Putamen (tissue), 1 donor: Measurements from ENCODE around the gene PALLD.

Experiments
- DNase-seq: peaks from one replicate; pipeline ENCODE4 v3.0.0-alpha.2; 2016; ENCODE audit warnings: low spot score

PALLD gene

DNA sequence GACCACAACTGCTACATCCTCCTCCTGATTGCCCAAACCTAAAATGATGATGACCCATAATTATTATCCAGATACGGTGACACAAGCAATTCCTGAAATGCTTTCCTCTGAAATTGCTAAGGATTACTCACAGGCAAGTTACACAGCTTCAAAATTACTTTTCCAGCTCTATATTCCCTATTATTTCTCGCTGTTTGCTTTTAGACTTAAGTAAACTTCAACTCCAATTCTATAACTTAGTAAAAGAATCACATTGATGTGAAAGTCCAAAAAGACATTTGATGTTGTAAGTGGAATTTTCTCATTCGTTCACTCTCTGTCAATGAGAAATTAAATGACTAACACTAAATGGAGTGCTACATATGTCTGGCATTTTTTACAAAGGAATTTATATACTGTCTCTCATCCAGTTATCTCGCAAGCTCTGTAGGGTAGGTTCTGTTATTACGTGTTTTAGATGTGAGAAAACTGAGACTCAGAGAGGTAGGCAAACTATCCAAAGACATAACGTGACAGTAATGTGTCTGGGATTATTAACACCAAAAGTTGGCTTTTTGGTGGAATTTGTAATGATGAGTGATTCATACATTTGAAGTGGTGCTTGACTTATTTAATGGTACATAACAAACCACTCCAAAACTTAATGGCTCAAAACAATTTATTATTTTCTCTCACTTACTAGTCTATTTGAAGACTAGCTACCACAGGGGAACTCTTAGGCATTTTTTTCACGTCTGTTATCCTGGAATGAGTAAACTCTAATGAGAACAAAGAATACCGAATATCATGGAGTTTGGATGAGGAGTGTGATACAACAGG is 31.5 kb downstream of the PALLD start:
- no peak for DNase-seq

DNA sequence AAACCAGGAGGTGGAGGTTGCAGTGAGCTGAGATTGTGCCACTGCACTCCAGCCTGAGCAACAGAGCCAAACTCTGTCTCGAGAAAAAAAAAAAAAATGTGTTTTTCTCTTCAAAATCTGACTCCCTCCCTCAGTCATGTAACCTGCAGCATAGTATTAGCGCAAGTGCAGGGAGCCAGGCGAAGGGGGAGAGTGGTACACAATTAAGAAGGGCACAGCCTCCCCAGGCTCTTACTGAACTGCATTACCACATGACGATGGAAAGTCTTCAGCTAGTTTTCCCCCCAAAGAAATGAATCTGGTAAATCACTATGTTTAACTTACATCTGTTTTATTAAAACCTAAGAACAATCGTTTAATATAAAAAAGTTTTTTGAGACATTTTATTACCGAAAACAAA is 32.4 kb downstream of the PALLD start:
- DNase-seq: no peak

DNA sequence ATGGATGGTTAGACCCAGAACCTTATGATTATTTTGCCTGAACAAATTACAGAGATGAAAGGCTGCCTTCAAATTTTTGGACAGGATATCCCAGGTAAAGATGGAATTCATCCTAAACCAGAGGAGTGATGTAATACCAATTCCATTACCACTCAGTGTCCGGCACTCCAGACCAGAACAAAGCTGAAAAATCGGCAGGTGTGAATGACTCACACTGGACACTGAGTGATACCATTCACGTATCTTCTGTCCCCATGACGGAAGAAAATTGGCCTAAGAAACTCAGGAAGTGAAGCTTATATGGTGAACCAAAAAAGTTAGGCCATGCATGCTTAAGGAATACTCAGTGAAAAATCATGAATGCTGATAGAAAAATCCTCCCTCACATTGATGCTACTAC is 34.5 kb downstream of the PALLD start:
- DNase-seq: no peak

DNA sequence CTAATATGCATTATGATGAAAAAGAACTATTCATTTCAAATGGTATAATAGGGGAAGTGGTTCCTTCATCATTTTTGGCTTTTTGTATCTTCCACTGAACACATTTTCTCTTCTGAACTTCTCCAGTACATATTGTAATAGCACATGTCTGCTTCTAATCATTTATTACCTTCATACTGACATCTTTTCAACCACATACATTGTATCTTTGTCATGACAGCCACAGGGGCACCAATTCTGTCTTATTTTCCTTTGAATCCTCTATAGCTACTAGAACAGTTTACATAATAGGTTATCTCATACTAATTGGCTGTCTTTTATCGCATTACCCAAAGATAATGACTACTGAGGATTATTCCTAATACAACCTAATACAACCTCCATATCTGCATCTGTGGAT is 37.7 kb downstream of the PALLD start:
- no peak for DNase-seq

DNA sequence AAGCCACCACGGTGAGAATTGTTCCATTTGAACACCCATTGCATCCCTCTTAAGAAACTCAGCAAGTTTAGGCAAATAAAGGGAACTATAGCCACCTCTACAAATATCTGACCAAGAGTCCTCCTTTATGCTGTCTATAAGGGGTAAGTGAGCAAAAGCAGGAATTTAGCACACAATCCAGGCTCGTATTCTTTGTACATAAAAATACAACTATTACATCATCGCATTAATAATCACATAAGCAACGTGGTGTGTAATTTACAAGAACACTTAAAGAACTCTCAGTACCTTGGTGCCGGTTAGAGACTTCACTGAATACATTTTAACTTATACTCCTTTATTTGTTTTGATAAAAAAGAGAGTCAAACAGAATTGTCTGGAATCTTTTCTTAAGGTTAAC is 38.8 kb downstream of the PALLD start:
- DNase-seq: no peak

DNA sequence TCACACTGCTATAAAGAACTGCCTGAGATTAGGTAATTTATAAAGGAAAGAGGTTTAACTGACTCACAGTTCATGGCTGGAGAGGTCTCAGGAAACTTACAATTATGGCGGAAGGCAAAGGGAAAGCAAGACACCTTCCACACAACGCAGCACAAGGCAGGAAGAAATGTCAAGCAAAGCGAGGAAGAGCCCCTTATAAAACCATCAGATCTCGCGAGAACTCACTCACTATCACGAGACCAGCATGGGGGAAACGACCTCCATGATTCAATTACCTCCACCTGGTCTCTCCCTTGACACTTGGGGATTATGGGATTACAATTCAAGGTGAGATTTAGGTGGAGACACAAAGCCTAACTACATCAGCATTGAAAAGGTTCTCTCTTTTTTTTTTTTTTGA is 39.6 kb downstream of the PALLD start:
- DNase-seq: no peak

DNA sequence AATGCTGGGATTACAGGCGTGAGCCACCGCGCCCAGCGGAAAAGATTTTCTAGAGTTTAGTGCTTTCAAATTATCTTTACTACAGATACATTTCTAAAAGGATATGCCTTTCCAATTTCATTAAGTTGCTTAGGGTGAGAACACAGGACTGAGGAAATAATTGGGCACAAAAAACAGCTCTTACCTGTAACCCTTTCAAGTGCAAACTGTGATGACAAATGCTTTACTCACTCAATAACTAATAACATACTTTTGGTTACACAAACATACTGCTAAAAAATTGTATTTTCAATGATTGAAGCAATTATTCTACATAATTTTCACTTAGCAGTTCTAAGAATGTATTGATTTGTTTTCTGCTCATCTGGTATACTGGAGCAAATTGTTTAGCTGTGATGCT is 40.2 kb downstream of the PALLD start:
- no peak for DNase-seq

DNA sequence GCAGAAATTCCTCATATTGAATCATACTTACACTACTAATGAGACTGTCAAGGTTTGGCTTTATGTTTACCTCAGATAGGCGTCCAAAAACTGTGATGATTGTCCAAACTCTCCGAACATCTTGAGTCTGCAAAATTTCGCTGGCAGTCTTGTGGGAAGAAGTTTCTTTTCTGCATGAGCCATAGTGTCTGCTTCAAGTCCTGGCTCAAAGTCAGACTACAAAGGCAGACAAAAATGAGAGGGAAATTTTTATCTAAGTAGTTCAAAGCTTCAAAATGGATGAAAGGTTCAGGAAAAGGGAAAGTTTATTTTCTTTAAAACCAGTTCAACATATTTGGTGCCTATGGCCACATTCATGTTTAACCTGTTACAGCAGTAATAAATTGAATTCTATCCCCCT is 40.7 kb downstream of the PALLD start:
- DNase-seq: no peak

DNA sequence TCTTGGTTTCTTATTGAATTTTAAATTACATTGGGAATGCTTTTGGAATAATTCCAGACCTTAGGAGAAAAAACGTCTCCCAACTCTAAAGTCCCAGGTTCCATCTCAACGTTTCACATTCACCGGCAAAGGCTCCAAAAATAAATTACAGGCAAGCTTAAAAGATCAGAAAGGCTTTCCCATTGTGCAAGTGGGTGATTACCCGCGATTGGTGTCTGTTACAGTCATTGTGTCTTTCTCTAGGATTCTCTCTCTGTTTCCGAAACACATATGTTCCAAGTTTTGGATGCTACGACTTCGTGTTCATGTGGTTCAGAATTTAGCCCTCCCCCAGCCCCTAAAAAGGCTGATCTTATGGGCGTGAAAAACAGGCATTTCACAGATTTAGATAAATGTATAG is 41.8 kb downstream of the PALLD start:
- no peak for DNase-seq

DNA sequence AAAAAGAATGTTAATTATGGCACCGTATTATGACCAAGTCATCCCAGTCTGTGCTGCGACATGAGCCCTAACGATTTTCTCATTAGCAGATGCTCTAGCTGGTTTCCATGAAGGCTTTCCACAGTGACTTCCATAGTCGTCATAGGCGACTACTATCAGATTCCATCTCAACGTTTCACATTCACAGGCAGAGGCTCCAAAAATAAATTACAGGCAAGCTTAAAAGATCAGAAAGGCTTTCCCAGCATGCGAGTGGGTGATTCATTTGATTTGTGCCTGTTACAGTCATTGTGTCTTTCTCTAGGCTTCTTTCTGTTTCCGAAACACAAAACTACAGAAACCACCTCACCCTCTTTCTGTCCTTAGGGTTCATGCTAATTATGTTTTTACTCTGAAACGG is 43.2 kb downstream of the PALLD start:
- no peak for DNase-seq

DNA sequence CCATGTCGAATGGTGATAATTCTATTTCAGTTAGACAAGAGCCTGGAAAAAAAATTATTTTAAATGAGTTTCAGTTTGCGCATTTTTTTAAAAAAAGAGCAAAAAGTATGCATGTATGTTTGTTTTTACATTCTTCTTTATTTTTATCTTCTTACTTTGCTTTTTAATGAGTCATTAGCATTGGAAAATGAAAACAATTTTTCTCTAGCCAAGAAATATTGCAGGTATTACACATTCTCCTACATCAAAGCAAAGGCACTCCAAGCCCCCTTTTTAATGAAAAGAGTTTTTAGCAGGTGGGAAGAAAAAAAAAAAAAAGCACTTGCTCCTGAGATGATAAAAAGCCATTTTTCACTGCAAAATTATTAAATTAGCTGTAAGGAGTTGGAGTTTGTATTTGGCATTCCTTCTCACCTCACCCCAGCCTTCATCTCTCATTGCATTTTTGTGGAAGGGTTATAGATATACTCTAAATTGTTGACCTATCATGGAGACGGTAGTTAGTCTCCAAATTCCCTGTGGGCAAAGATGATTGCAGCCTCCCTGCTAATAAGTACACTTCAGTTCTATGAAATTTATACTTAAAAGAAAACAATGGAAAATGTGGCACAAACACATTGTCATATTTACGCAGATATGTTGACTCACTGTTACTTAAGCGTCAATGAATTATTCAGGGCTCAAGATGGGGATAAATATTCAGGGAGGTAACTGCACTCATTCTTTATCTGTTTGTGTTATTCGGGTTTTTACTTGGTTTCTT is 43.8 kb downstream of the PALLD start:
- DNase-seq: no peak

DNA sequence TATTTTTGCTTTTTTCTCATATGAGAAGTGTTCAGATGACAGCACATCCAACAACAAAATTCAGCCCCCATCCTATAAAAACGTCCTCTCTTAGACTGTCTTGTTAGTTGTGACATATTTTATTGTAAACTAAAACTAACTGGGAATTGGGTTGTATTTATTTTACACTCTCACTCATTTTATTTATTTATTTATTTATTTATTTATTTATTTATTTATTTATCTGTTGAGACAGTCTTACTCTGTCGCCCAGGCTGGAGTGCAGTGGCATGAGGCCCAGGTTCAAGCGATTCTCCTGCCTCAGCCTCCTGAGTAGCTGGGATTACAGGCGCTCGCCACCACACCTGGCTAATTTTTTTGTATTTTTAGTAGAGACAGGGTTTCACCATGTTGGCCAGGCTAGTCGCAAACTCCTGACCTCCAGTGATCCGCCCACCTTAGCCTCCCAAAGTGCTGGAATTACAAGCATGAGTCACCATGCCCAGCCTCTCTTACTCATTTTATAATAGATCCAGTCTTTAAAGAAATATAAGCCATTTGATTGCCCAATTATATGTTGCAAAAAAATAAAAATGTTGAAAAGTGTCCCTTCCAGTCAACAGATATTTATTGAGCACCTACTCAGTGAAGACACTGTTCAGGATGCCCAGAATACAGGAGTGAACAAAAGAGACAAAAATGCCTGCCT is 44.6 kb downstream of the PALLD start:
- DNase-seq: no peak

DNA sequence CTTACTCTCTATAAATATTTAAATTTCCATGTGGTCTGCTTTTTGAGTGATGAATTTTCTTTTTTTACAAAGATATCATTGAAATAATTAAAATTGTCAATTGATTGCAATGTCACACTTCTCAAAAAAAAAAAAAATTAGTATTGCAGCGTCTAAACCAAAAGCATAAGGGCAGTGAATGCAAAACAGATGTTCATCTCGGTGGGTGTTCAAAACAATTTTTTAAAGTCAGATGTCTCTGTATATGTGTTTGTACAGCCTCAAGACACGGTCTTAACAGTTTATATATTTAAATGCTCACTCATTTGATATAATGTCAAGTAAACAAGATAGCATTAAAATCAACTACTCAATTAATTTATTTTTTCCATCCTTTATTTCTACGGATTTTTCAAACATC is 52.3 kb downstream of the PALLD start:
- no peak for DNase-seq

DNA sequence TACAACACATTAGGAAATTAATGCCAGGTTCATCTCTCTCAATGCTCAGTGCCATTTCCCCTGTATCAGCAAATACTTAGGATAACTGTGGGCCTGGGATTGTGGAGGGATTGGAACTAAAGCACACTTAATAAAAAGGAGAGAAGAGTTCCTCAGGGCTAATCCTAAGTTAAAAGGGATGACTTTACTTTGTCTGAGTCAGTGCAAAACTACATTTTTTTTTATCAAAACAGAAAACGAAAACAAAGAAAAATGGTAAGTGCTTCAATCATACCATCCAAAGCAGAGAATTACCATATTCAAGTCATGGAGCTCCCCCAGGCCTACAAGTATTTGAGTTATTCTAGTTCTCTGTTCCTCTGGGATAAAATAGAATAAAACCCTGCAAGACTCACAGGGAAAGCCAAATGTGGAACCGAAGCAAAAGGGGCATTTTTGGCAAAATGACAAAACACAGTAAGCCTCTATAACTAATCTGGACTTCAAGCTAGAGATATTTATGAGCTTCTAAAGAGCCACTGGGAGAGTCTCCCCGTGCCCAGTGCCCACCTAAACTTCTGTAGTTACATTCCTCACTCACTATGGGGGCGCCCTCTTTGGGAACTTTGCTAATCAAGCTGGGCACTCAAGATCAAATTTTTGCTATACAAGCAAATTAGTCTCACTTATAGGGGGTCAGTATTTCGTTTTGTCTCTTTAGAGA is 53.4 kb downstream of the PALLD start:
- no peak for DNase-seq

DNA sequence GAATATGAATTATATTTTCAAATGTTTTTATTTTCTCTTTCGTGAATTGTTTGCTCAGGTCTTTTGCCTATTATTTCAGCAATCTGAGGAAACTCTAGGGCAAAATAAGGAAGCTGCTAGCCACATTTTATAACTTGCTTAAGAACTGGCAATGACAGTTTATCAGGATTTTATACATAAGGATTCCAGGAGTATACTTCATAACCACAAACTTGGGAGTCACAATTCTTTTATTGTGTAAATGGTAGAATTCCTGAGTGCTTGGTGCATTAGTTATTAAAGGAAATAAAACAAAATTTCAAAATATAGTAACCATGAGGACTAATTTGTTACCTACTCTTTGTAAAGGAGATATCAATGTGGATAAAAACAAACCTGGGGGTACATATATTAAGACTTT is 54.4 kb downstream of the PALLD start:
- DNase-seq: no peak

DNA sequence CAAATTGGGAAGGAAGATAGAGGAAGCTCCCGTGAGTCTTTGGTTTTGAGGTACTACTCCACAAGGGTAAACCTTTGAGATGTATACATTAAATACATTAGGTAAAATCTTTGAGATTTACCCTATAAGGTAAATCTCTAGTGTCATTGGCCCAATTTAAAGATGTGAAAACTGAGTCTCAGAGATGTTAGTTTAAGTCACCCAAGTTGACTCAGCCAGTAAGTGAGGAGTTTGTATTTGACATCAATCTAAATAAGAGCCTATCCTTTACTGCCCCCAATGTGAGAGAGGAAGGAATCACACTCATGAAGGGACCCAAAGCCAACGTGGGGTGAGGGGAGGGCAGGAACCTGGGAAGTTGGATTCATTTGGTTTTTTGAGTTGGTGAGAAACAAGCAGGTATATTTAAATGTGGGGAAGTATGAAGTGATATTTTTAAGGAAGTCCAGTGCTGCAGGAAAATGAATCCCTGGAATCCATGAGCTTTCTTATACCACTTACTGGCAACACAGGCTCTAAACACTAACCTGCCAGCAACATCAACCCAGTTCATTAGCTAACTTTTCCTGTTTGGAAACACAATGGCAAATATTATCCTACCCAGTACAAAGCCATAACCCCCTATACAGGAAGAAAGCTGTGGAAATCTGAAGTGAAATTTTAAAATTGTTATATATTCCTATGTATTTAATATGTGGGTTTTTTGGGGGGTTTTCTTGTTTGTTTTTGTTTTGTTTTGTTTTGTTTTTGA is 55.3 kb downstream of the PALLD start:
- no peak for DNase-seq

DNA sequence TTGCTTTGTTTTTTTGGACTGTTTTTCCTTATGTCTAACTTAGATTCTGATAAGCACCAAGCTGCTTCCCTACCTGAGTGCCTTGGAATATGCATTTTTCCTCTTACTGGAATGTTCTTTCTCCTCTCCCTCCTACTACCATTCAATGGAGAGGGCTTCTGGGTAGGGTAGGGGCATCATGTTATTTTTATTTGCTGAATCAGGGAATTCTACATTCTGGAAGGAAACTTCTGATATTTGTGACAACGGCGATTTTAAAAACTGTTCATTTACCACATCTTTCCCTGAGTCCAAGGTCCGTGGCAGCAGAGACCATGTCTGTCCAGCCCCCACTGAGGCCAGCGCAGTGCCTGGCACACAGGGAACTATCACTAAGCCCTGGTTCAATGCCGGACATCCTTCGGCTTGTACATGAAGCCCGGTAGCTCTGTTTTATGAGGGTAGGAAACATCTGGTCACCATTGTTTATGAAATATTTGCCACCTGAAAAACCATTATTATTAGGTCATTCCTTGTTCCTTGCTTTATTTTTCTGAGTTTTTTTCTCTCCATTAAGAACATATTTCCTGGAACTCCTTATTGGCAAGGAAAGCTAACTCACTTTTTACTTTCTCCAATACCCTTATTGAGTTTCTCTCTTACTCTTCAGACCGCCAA is 57.0 kb downstream of the PALLD start:
- DNase-seq: no peak

DNA sequence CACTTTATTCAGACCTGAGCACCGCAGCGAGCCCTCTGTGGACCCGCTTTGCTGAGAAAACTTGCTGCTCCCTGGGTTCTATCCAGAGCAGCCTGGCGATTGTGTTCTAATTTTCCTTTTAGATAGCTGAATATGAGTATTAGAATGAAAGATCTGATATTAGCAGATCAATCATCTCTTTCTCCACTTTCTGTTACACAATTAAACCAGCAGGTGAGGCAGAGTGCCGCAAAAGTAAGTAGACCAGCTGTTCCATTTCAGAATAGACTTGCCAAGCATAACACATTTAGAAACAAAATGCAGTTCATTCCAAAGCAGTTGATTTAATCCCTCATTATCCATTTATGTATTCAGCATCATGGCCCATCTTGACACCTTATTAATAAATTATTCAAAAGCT is 58.6 kb downstream of the PALLD start:
- no peak for DNase-seq

DNA sequence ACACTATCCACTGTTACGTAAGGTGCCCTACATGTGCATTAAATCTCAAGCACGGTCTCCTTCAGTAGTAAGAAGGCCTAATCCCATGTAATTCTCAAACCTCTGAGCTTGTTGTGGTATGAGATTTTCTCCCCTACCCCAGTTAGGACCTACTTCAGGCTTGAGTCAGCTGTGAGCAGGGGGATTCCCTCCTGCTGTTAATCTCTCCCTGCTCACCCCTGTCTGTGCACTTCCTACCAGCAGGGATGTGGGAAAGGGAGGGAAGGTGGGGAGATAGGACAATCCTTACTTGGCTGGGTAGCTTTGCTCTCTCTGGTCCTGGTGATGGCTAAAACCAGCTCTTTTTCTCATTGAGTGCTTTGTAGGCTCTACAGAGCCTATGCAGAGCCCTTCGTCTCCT is 60.8 kb downstream of the PALLD start:
- no peak for DNase-seq

DNA sequence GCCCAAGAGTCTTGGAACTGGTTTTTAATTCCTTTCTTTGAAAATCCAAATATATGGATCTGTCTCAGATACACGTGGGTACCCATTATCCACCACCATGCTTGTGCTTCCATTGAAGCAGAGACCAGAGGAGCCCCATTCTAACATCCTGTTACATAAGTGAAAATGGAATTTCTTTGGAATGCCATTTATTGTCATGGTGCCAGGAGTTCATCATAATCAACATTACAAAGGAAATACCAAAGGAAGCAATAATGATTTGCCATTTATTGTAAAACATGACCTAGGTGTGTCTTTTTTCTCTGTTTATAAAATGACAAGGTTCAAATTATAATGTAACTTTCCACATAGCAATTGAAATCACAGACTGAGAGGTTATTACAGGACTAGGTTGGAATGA is 61.7 kb downstream of the PALLD start:
- DNase-seq: no peak
